Activated naive CD4-positive, alpha-beta T cell treated with anti-CD3 and anti-CD28 coated beads, Interleukin-2, amount 50 U/mL, for 16 hours (primary cell): ENCODE measurements around the gene CHMP2A.
"Not testable (repeated sequence)": the region's sequence is repeated elsewhere in the genome, so short reads cannot be mapped to it uniquely, and the experiment has no call there.

Source experiments
- DNase-seq: peaks from one replicate; pipeline ENCODE4 v3.0.0-alpha.2; 2020

Gene CHMP2A

DNA sequence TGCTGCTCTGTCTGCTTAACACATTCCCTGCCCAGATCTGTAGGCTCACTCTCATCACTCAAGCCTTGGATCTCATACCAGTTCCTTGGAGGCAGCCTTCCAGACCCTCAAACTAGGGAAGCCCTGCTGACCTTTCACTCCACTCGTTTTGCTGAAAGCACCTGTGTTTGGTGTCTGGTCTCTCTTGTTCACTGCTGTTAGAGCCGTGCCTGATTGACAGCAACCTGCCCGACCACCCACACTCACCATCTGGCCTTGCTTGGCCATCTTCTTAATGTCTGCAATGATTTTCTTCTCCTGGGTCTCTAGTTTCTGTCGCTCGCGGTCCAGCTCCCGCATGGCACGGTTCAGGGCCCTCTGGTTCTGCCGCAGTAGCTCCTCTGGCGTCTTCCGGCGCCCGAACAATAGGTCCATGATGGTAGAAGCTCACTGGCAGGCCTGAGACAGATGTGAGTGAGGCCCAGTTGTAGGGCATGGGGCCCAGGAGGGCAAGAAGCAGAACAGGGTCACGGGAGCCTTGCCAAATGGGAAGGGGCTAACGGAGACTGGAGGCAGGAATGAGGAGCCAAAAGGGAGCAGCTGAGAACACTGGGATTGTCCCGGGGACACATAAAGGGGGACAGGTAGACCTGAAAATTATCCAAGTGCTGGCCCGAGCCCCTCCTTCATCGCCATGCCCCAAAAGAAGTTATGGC is 959 bp downstream of the CHMP2A start:
- no peak for DNase-seq

DNA sequence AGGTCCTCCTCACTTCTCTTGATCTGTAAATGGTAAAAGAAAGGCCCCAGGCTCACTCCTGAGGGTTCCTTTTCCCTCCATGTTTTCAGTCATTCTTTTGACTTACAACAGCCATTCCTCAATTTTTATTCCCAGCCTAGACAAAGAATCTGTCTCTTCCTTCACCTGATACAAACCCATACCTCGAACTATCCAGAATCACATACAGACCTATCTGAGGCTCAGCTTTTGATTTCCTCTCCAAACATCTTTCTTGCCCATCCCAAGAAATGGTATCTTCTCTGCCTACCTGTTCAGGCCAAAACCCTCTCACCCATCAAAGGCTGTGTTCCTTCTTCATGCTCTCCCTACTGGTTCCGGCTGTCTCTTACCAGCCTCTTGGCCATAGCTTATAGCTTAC is 2.2 kb downstream of the CHMP2A start:
- DNase-seq: no peak

- no peak for DNase-seq
Observed at GRCh38 chr19:58551577-58552471, 3.1 kb downstream of the CHMP2A start.

DNA sequence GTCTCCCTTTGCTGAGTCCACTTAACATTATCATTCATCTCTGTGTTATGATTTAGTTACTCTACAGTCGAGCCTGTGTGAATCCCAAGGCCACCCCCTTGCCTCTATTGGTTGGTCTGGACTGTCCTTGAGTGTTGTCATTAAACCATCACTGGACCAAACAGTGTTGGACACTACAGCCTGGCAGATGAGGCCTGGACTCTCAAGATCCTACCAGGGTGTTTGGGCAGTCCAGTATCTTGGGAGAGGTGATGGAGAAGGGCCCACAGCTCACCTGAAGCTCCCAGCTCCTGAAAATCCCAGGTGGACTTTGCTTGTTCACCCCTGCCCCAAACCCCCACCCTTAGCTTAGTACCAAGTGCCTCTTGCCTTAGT is 3.8 kb downstream of the CHMP2A start:
- no peak for DNase-seq

- DNase-seq: no peak
Observed at GRCh38 chr19:58550362-58551122, 4.4 kb downstream of the CHMP2A start.

- no peak for DNase-seq
Observed at GRCh38 chr19:58549664-58550361, 5.1 kb downstream of the CHMP2A start.

GRCh38 chr19:58548859-58549663 is 5.8 kb downstream of the CHMP2A start:
- no peak for DNase-seq

GRCh38 chr19:58547323-58548312 is 7.3 kb downstream of the CHMP2A start:
- DNase-seq: no peak

- DNase-seq: no peak
Observed at GRCh38 chr19:58546019-58546530, 8.8 kb downstream of the CHMP2A start.

DNA sequence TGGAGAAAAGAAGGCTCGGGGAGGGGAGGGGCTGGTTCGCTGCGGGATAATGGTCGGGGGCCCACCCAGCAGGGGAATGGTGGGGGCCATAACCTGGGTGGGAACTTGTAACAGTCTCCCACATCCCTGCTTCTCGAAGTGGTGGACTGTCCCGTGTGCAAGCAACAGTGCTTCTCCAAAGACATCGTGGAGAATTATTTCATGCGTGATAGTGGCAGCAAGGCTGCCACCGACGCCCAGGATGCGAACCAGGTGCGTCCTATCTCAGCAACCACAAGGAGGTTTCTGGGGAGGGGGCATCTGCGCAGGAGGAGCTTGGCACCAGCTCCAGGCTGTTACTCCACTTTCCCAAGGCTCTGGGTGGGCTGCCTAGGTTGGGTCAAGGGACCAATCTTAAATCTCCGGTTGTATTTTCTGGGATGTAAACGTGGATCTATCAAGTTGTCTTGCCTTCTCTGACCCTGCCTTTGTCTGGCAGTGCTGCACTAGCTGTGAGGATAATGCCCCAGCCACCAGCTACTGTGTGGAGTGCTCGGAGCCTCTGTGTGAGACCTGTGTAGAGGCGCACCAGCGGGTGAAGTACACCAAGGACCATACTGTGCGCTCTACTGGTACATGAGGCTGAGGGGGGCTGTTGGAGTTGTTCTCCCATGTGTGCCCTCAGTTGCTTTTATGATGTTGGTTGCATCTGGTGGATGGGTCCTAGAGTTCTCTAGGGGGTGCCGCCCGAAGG is 9.5 kb downstream of the CHMP2A start:
- no peak for DNase-seq

DNA sequence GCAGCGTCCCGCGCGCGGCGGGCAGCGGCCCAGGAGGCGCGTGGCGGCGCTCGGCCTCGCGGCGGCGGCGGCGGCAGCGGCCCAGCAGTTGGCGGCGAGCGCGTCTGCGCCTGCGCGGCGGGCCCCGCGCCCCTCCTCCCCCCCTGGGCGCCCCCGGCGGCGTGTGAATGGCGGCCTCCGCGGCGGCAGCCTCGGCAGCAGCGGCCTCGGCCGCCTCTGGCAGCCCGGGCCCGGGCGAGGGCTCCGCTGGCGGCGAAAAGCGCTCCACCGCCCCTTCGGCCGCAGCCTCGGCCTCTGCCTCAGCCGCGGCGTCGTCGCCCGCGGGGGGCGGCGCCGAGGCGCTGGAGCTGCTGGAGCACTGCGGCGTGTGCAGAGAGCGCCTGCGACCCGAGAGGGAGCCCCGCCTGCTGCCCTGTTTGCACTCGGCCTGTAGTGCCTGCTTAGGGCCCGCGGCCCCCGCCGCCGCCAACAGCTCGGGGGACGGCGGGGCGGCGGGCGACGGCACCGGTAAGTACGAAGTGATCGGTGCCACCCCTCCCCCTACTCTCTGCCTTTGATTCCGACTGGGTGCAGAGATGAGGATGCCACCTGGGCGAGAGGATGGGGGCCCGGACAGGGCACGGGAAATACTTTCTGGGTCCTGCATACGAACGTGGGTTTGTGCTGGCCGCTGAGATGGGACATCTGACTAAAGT is 10.2 kb downstream of the CHMP2A start:
- peak; percentile 82 for DNase-seq

- DNase-seq: peak; percentile 100
Observed at GRCh38 chr19:58543826-58544590, 10.9 kb downstream of the CHMP2A start, which contains the start of gene TRIM28. Gene TRIM28 (plus strand): TSS chr19:58544064. CDS start chr19:58544758, 694 bp downstream.

DNA sequence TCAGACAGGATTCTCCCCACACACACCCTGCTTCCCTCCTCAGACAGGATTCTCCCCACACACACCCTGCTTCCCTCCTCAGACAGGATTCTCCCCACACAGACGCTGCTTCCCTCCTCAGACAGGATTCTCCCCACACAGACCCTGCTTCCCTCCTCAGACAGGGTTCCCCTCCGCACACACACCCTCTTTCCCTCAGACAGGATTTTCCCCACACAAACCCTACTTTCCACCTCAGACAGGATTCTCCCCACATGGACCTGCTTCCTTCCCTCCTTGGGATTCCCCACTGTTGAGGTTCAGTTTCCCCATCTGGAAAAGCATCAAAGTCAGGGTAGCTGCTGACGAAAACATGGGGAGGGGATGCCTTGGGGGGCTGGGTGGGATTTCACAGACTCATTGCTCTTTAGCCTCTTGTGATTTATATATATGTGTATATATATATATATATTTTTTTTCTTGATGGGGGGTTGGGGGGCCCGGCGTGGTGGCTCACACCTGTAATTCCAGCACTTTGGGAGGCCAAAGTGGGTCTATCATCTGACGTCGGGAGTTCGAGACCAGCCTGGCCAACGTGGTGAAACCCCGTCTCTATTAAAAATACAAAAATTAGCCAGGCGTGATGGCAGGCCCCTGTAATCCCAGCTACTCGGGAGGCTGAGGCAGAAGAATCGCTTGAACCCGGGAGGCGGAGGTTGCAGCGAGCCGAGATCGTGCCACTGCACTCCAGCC is 12.1 kb downstream of the CHMP2A start:
- not testable (repeated sequence) for DNase-seq

DNA sequence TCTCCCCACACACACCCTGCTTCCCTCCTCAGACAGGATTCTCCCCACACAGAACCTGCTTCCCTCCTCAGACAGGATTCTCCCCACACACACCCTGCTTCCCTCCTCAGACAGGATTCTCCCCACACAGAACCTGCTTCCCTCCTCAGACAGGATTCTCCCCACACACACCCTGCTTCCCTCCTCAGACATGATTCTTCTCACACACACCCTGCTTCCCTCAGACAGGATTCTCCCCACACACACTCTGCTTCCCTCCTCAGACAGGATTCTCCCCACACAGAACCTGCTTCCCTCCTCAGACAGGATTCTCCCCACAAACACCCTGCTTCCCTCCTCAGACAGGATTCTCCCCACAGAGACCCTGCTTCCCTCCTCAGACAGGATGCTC is 15.7 kb downstream of the CHMP2A start:
- DNase-seq: not testable (repeated sequence)

GRCh38 chr19:58538257-58539168 is 16.4 kb downstream of the CHMP2A start:
- DNase-seq: peak; percentile 51
